PFSK-1 (cell line): ENCODE measurements around the gene HS3ST4.

Experiments used
- FOXP2 ChIP-seq: optimal IDR thresholded peaks from 2 replicates; pipeline ENCODE3; 2011; ENCODE audit warnings: borderline replicate concordance, control low read depth, inconsistent platforms; ENCODE audit not compliant: insufficient read depth; ENCODE audit errors: extremely low read length, extremely low read depth
- POLR2AphosphoS5 ChIP-seq: IDR thresholded peaks from 2 replicates; pipeline ENCODE4 v1.6.1; 2012; ENCODE audit warnings: low read depth, mild to moderate bottlenecking, control low read depth, low read length, moderate library complexity
- REST ChIP-seq, 2 experiments: IDR thresholded peaks; 2 replicates each; pipeline versions ENCODE4 v1.6.1 to v1.8.0; 2011 to 2012; ENCODE audit warnings: low read depth in 2 of 2, low read length in 2 of 2, control low read depth in 1 of 2, inconsistent platforms in 1 of 2, mild to moderate bottlenecking in 1 of 2, moderate library complexity in 1 of 2; ENCODE audit not compliant: insufficient read depth in 1 of 2
- SIN3A ChIP-seq: IDR thresholded peaks from 2 replicates; pipeline ENCODE4 v1.6.1; 2012; ENCODE audit warnings: mild to moderate bottlenecking, low read length, moderate library complexity, borderline replicate concordance; ENCODE audit not compliant: insufficient read depth
- TAF1 ChIP-seq: IDR thresholded peaks from 2 replicates; pipeline ENCODE4 v1.6.1; 2012; ENCODE audit warnings: low read length, control low read depth, borderline replicate concordance; ENCODE audit not compliant: insufficient read depth

GRCh38 chr16:25692351-25692741 lies 587 bp downstream of the HS3ST4 start:
- TF ChIP-seq POLR2AphosphoS5 (no peak), REST (IDR thresholded peaks at IDR 0.05; ENCODE audit: insufficient read depth in 1 of 2, low read depth in 2 of 2, low read length in 2 of 2) (no peak), TAF1 (no peak), SIN3A (no peak), FOXP2 (no peak)
